H9 (cell line): ENCODE measurements around the gene HOXD13. TPM values are rescaled to one million over a fixed set of nuclear protein-coding genes. Genes with fewer than 3 reads are reported as not detected.

Experiments used
- DNase-seq: peaks from one replicate; pipeline ENCODE4 v3.0.0-alpha.2; 2017
- H2AFZ ChIP-seq: one replicate; pipeline ENCODE4 v1.6.1; 2013; ENCODE audit warnings: mild to moderate bottlenecking, low read length, control low read depth, moderate library complexity
- H2AK5ac ChIP-seq: 2 replicates; pipeline ENCODE4 v1.6.1; 2013; ENCODE audit warnings: low read length, control low read depth, mixed read lengths; ENCODE audit not compliant: insufficient read length
- H2BK120ac ChIP-seq: one replicate; pipeline ENCODE4 v1.6.1; 2013; ENCODE audit warnings: low read depth, mild to moderate bottlenecking, low read length, control low read depth, inconsistent platforms; ENCODE audit not compliant: poor library complexity, severe bottlenecking
- H2BK12ac ChIP-seq: 2 replicates; pipeline ENCODE4 v1.6.1; 2013; ENCODE audit warnings: low read length, control low read depth, mixed read lengths, low read depth; ENCODE audit not compliant: insufficient read length
- H2BK15ac ChIP-seq: 2 replicates; pipeline ENCODE4 v1.6.1; 2013; ENCODE audit warnings: low read depth, low read length, control low read depth
- H2BK20ac ChIP-seq: one replicate; pipeline ENCODE4 v1.6.1; 2013; ENCODE audit warnings: low read depth, mild to moderate bottlenecking, low read length, control low read depth, inconsistent platforms; ENCODE audit not compliant: poor library complexity, severe bottlenecking
- H2BK5ac ChIP-seq: 2 replicates; pipeline ENCODE4 v1.6.1; 2013; ENCODE audit warnings: low read length, control low read depth, mixed read lengths; ENCODE audit not compliant: insufficient read length
- H3K14ac ChIP-seq: 2 replicates; pipeline ENCODE4 v1.6.1; 2013; ENCODE audit warnings: low read length, control low read depth; ENCODE audit not compliant: insufficient read depth
- H3K18ac ChIP-seq: 2 replicates; pipeline ENCODE4 v1.6.1; 2013; ENCODE audit warnings: low read depth, mild to moderate bottlenecking, mixed read lengths, low read length, control low read depth; ENCODE audit not compliant: insufficient read length
- H3K23ac ChIP-seq: 2 replicates; pipeline ENCODE4 v1.6.1; 2013; ENCODE audit warnings: low read length, control low read depth, mixed read lengths, low read depth; ENCODE audit not compliant: insufficient read length
- H3K23me2 ChIP-seq: 2 replicates; pipeline ENCODE4 v1.6.1; 2013; ENCODE audit warnings: low read depth, mild to moderate bottlenecking, mixed read lengths, low read length, control low read depth; ENCODE audit not compliant: insufficient read length, poor library complexity, severe bottlenecking
- H3K27ac ChIP-seq: 2 replicates; pipeline ENCODE4 v1.5.1; 2013; ENCODE audit warnings: low read length, control low read depth, mixed read lengths, low read depth; ENCODE audit not compliant: insufficient read length
- H3K27me3 ChIP-seq: 2 replicates; pipeline ENCODE4 v1.6.1; 2013; ENCODE audit warnings: low read length, control low read depth, inconsistent platforms; ENCODE audit not compliant: insufficient read depth
- H3K4ac ChIP-seq: 2 replicates; pipeline ENCODE4 v1.6.1; 2013; ENCODE audit warnings: low read depth, mild to moderate bottlenecking, control low read depth, inconsistent platforms, low read length, moderate library complexity
- H3K4me1 ChIP-seq: 2 replicates; pipeline ENCODE4 v1.6.1; 2013; ENCODE audit warnings: low read length, control low read depth, inconsistent platforms; ENCODE audit not compliant: insufficient read depth
- H3K4me2 ChIP-seq: 2 replicates; pipeline ENCODE4 v1.6.1; 2013; ENCODE audit warnings: low read length, control low read depth, mixed read lengths; ENCODE audit not compliant: insufficient read length, insufficient read depth
- H3K56ac ChIP-seq: 2 replicates; pipeline ENCODE4 v1.6.1; 2013; ENCODE audit warnings: low read depth, mild to moderate bottlenecking, mixed read lengths, low read length, control low read depth; ENCODE audit not compliant: insufficient read length
- H3K79me1 ChIP-seq: 2 replicates; pipeline ENCODE4 v1.6.1; 2013; ENCODE audit warnings: low read depth, mild to moderate bottlenecking, moderate library complexity, low read length, control low read depth, inconsistent platforms; ENCODE audit not compliant: insufficient read depth, poor library complexity, severe bottlenecking
- H3K79me2 ChIP-seq: 2 replicates; pipeline ENCODE4 v1.6.1; 2013; ENCODE audit warnings: low read length, control low read depth, inconsistent platforms; ENCODE audit not compliant: insufficient read depth
- H3K9ac ChIP-seq: 2 replicates; pipeline ENCODE4 v1.6.1; 2013; ENCODE audit warnings: low read length, control low read depth, mixed read lengths; ENCODE audit not compliant: insufficient read length; ENCODE audit errors: extremely low read depth
- H3K9me3 ChIP-seq: one replicate; pipeline ENCODE4 v1.6.1; 2013; ENCODE audit warnings: low read depth, low read length, inconsistent platforms; ENCODE audit not compliant: control insufficient read depth
- H3T11ph ChIP-seq: one replicate; pipeline ENCODE4 v1.6.1; 2013; ENCODE audit warnings: mild to moderate bottlenecking, low read length, control low read depth, inconsistent platforms
- H4K20me1 ChIP-seq: one replicate; pipeline ENCODE4 v1.6.1; 2013; ENCODE audit not compliant: control insufficient read depth, insufficient read length, insufficient read depth
- H4K5ac ChIP-seq: 2 replicates; pipeline ENCODE4 v1.6.1; 2013; ENCODE audit warnings: low read depth, mild to moderate bottlenecking, mixed read lengths, low read length, control low read depth; ENCODE audit not compliant: insufficient read length
- H4K8ac ChIP-seq: replicated peaks from 2 replicates; pipeline ENCODE4 v1.6.1; 2013; ENCODE audit warnings: low read length, control low read depth, mixed read lengths, low read depth; ENCODE audit not compliant: insufficient read length
- H4K91ac ChIP-seq: 2 replicates; pipeline ENCODE4 v1.6.1; 2013; ENCODE audit warnings: low read depth, mild to moderate bottlenecking, moderate library complexity, mixed read lengths, low read length, control low read depth; ENCODE audit not compliant: insufficient read length
- H3K27ac Mint-ChIP-seq, 3 experiments: 2 replicates in 2 of 3; 3 replicates in 1 of 3; pipeline ENCODE4 v1.8.0; 2020 to 2021; ENCODE audit warnings: mixed read lengths in 3 of 3, mild to moderate bottlenecking in 1 of 3, moderate library complexity in 1 of 3
- H3K27me3 Mint-ChIP-seq: 2 replicates; pipeline ENCODE4 v1.8.0; 2021; ENCODE audit warnings: low read depth, mild to moderate bottlenecking, moderate library complexity, mixed read lengths
- H3K36me3 Mint-ChIP-seq, 3 experiments: 2 replicates in 2 of 3; 3 replicates in 1 of 3; pipeline ENCODE4 v1.8.0; 2020 to 2021; ENCODE audit warnings: low read depth in 3 of 3, mixed read lengths in 3 of 3; ENCODE audit not compliant: insufficient read depth in 1 of 3
- H3K4me1 Mint-ChIP-seq, 2 experiments: 2 replicates each; pipeline ENCODE4 v1.8.0; 2020; ENCODE audit warnings: mixed read lengths in 2 of 2
- H3K4me3 Mint-ChIP-seq, 2 experiments: 2 replicates in 1 of 2; 3 replicates in 1 of 2; pipeline ENCODE4 v1.8.0; 2020 to 2021; ENCODE audit warnings: mild to moderate bottlenecking in 2 of 2, mixed read lengths in 2 of 2, moderate library complexity in 1 of 2
- H3K9me3 Mint-ChIP-seq, 2 experiments: 2 replicates in 1 of 2; 3 replicates in 1 of 2; pipeline ENCODE4 v1.8.0; 2020; ENCODE audit warnings: mild to moderate bottlenecking in 2 of 2, mixed read lengths in 2 of 2, moderate library complexity in 1 of 2
- WGBS: extraction: QIAGEN DNeasy Blood & Tissue Kit; methylation state at CpG from one replicate; pipeline ENCODE4 v1.1.7; 2013; ENCODE audit warnings: missing lambda C conversion rate, low lambda C conversion rate, mixed read lengths; ENCODE audit not compliant: insufficient read length; ENCODE audit errors: extremely low coverage; 5-methylcytosine and 5-hydroxymethylcytosine counted together
- total RNA-seq: library from RNA; stranded (reverse); gene quantifications from 2 replicates; pipeline ENCODE4 v1.2.1, GENCODE V29; 2021
- TF ChIP-seq, protein P1 (sequence below): fragments of 200-600 bp; sonication (generic); conservative IDR thresholded peaks from 3 replicates; pipeline ENCODE4 v1.8.0; 2021; ENCODE audit warnings: antibody characterized with exemption, mild to moderate bottlenecking

The HOXD13 gene
- total RNA-seq, 1 experiment from 2014 or later, result not detected

DNA sequence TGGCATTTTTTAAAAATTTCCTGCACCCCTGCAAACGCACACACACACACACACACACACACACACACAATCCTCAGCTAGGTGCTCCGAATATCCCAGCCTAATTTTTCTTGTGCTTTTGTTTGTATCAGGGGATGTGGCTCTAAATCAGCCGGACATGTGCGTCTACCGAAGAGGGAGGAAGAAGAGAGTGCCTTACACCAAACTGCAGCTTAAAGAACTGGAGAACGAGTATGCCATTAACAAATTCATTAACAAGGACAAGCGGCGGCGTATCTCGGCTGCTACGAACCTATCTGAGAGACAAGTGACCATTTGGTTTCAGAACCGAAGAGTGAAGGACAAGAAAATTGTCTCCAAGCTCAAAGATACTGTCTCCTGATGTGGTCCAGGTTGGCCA is 1.8 kb downstream of the HOXD13 start:
- H4K5ac ChIP-seq, result no peak overlapping the region
- H2BK20ac ChIP-seq, result no peak overlapping the region
- H3K9me3 Mint-ChIP-seq, result peaks cover 6 to 28% of the 10 kb centered on the region in 2 experiments; a peak in 4 of 5 replicates
- H2AK5ac ChIP-seq, result no peak overlapping the region
- H3K9me3 ChIP-seq, result no peaks in the 10 kb centered on the region
- no peak overlapping the region for H4K91ac ChIP-seq
- H3K4me1 ChIP-seq, result peaks cover 6% of the 10 kb centered on the region
- H2BK12ac ChIP-seq, result no peak overlapping the region
- H3K4me1 Mint-ChIP-seq, result peaks cover 27 to 41% of the 10 kb centered on the region in 2 experiments
- H3K56ac ChIP-seq, result no peak overlapping the region
- peaks cover 83% of the 10 kb centered on the region for H3K27me3 ChIP-seq
- no peak overlapping the region for H3K4ac ChIP-seq
- no peak overlapping the region for H3K4me2 ChIP-seq
- no peak overlapping the region for H3T11ph ChIP-seq
- H3K4me3 Mint-ChIP-seq, result no peak overlapping the region
- H2BK120ac ChIP-seq, result no peak overlapping the region
- no peak overlapping the region for H3K27ac ChIP-seq
- no peak overlapping the region for H3K18ac ChIP-seq
- peaks cover 5% of the 10 kb centered on the region for H3K23me2 ChIP-seq
- no peak overlapping the region for H4K8ac ChIP-seq
- H3K23ac ChIP-seq, result no peak overlapping the region
- H4K20me1 ChIP-seq, result no peaks in the 10 kb centered on the region
- TF ChIP-seq, protein P1, sequence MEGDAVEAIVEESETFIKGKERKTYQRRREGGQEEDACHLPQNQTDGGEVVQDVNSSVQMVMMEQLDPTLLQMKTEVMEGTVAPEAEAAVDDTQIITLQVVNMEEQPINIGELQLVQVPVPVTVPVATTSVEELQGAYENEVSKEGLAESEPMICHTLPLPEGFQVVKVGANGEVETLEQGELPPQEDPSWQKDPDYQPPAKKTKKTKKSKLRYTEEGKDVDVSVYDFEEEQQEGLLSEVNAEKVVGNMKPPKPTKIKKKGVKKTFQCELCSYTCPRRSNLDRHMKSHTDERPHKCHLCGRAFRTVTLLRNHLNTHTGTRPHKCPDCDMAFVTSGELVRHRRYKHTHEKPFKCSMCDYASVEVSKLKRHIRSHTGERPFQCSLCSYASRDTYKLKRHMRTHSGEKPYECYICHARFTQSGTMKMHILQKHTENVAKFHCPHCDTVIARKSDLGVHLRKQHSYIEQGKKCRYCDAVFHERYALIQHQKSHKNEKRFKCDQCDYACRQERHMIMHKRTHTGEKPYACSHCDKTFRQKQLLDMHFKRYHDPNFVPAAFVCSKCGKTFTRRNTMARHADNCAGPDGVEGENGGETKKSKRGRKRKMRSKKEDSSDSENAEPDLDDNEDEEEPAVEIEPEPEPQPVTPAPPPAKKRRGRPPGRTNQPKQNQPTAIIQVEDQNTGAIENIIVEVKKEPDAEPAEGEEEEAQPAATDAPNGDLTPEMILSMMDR, result no peak
- no peak overlapping the region for H2BK5ac ChIP-seq
- peak; percentile 26 for DNase-seq
- peaks cover 97% of the 10 kb centered on the region for H3K27me3 Mint-ChIP-seq
- no peak overlapping the region for H3K14ac ChIP-seq
- H3K27ac Mint-ChIP-seq, result no peak overlapping the region
- no peaks in the 10 kb centered on the region for H3K79me1 ChIP-seq
- no peak overlapping the region for H2AFZ ChIP-seq
- WGBS, result no CpG with 5 or more reads among the region's 12 CpGs
- peaks cover 0 to 3% (median 0%) of the 10 kb centered on the region in 3 experiments; a peak in 2 of 7 replicates for H3K36me3 Mint-ChIP-seq
- H3K9ac ChIP-seq, result no peak overlapping the region
- H3K79me2 ChIP-seq, result no peaks in the 10 kb centered on the region
- no peak overlapping the region for H2BK15ac ChIP-seq
